Nephron progenitor cell (in vitro differentiated cells): ENCODE data around the gene SPATA16.
A peak's percentile ranks its signal among the peaks of the same experiment; 100 is the strongest.

Source experiments
- DNase-seq: peaks from one replicate; pipeline ENCODE4 v3.0.0; 2021
- H3K27ac Mint-ChIP-seq: 2 replicates; pipeline ENCODE4 v1.8.0; 2021; ENCODE audit warnings: mild to moderate bottlenecking, moderate library complexity, mixed read lengths
- H3K27me3 Mint-ChIP-seq: 2 replicates; pipeline ENCODE4 v1.8.0; 2021; ENCODE audit warnings: mild to moderate bottlenecking, low read depth, mixed read lengths; ENCODE audit not compliant: poor library complexity
- H3K36me3 Mint-ChIP-seq: 2 replicates; pipeline ENCODE4 v1.8.0; 2021; ENCODE audit warnings: low read depth, mixed read lengths
- H3K4me1 Mint-ChIP-seq: 2 replicates; pipeline ENCODE4 v1.8.0; 2021; ENCODE audit warnings: mixed read lengths
- H3K4me3 Mint-ChIP-seq: 2 replicates; pipeline ENCODE4 v1.8.0; 2021; ENCODE audit warnings: mild to moderate bottlenecking, moderate library complexity, mixed read lengths
- H3K9me3 Mint-ChIP-seq: 2 replicates; pipeline ENCODE4 v1.8.0; 2021; ENCODE audit warnings: mild to moderate bottlenecking, moderate library complexity, mixed read lengths
- CTCF ChIP-seq: fragments of 200-600 bp; sonication (generic); IDR thresholded peaks from 2 replicates; pipeline ENCODE4 v1.5.0; 2021; ENCODE audit warnings: antibody characterized with exemption

Gene SPATA16

GRCh38 chr3:173007079-173007723 is 133.8 kb downstream of the SPATA16 start:
- Mint-ChIP-seq H3K27ac (peak overlapping the region; percentile 3), H3K4me1 (no peaks in the 10 kb centered on the region), H3K4me3 (no peak overlapping the region), H3K27me3 (peaks cover 2% of the 10 kb centered on the region), H3K36me3 (no peaks in the 10 kb centered on the region), H3K9me3 (no peaks in the 10 kb centered on the region)
- TF ChIP-seq CTCF = no peak
- DNase-seq = no peak

- Mint-ChIP-seq H3K4me1 (no peaks in the 10 kb centered on the region), H3K4me3 (no peak overlapping the region), H3K9me3 (peaks cover 5% of the 10 kb centered on the region), H3K27me3 (peaks cover 5% of the 10 kb centered on the region), H3K36me3 (no peaks in the 10 kb centered on the region), H3K27ac (no peak overlapping the region)
- no peak for TF ChIP-seq CTCF
- no peak for DNase-seq
These were observed 135.0 kb downstream of the SPATA16 start for GRCh38 chr3:173006006-173006405.

GRCh38 chr3:173004681-173005080 is 136.4 kb downstream of the SPATA16 start:
- TF ChIP-seq CTCF = no peak
- H3K4me3 Mint-ChIP-seq = no peak overlapping the region
- no peaks in the 10 kb centered on the region for H3K4me1 Mint-ChIP-seq
- H3K27me3 Mint-ChIP-seq = peaks cover 3% of the 10 kb centered on the region
- H3K36me3 Mint-ChIP-seq = no peaks in the 10 kb centered on the region
- DNase-seq = no peak
- H3K27ac Mint-ChIP-seq = no peak overlapping the region
- H3K9me3 Mint-ChIP-seq = peaks cover 13% of the 10 kb centered on the region

- DNase-seq = no peak
- no peak overlapping the region for H3K4me3 Mint-ChIP-seq
- no peak overlapping the region for H3K27ac Mint-ChIP-seq
- no peaks in the 10 kb centered on the region for H3K36me3 Mint-ChIP-seq
- peaks cover 3% of the 10 kb centered on the region for H3K27me3 Mint-ChIP-seq
- peaks cover 13% of the 10 kb centered on the region for H3K9me3 Mint-ChIP-seq
- no peak for TF ChIP-seq CTCF
- no peaks in the 10 kb centered on the region for H3K4me1 Mint-ChIP-seq
These were observed 137.1 kb downstream of the SPATA16 start for GRCh38 chr3:173003956-173004355.

- Mint-ChIP-seq H3K27ac (no peak overlapping the region), H3K36me3 (no peaks in the 10 kb centered on the region), H3K9me3 (peaks cover 13% of the 10 kb centered on the region), H3K27me3 (peaks cover 3% of the 10 kb centered on the region), H3K4me1 (no peaks in the 10 kb centered on the region), H3K4me3 (no peak overlapping the region)
- TF ChIP-seq CTCF = no peak
- no peak for DNase-seq
These were observed 137.6 kb downstream of the SPATA16 start for GRCh38 chr3:173003471-173003870.

GRCh38 chr3:173001622-173002021 is 139.4 kb downstream of the SPATA16 start:
- no peaks in the 10 kb centered on the region for H3K4me1 Mint-ChIP-seq
- H3K36me3 Mint-ChIP-seq = no peaks in the 10 kb centered on the region
- TF ChIP-seq CTCF = no peak
- peaks cover 3% of the 10 kb centered on the region for H3K27me3 Mint-ChIP-seq
- no peak overlapping the region for H3K4me3 Mint-ChIP-seq
- no peak overlapping the region for H3K27ac Mint-ChIP-seq
- no peak for DNase-seq
- H3K9me3 Mint-ChIP-seq = peaks cover 13% of the 10 kb centered on the region
